SK-N-SH treated with all-trans-retinoic acid at 6 μM for 48 hours (cell line): Measurements from ENCODE around the gene KCNH4.

Experiments used
- ATAC-seq: fragments of 200-7000 bp; cut with Tn5 transposase; 3 replicates; pipeline ENCODE4 v1.9.1; 2020; ENCODE audit warnings: mild to moderate bottlenecking, moderate library complexity
- ARNTL ChIP-seq: fragments of 450-650 bp; formaldehyde crosslinking; IDR thresholded peaks from 2 replicates; pipeline ENCODE4 v1.5.0; 2020; ENCODE audit warnings: low read depth, mild to moderate bottlenecking, moderate library complexity, borderline replicate concordance
- BACH2 ChIP-seq: fragments of 250-450 bp; sonication (Bioruptor Pico); IDR thresholded peaks from 2 replicates; pipeline ENCODE4 v1.9.0; 2021; ENCODE audit warnings: mild to moderate bottlenecking, borderline replicate concordance
- CREB5 ChIP-seq: fragments of 250-450 bp; sonication (Bioruptor Pico); IDR thresholded peaks from 2 replicates; pipeline ENCODE4 v1.5.1; 2020; ENCODE audit warnings: low read depth, mild to moderate bottlenecking, moderate library complexity
- CSDC2 ChIP-seq: fragments of 250-450 bp; sonication (Bioruptor Pico); IDR thresholded peaks from 2 replicates; pipeline ENCODE4 v1.5.0; 2020; ENCODE audit warnings: mild to moderate bottlenecking, moderate library complexity
- ESRRG ChIP-seq: fragments of 250-450 bp; sonication (Bioruptor Pico); IDR thresholded peaks from 2 replicates; pipeline ENCODE4 v1.6.1; 2021; ENCODE audit warnings: mild to moderate bottlenecking
- GLIS3 ChIP-seq: fragments of 250-450 bp; sonication (Bioruptor Pico); IDR thresholded peaks from 2 replicates; pipeline ENCODE4 v1.5.0; 2020; ENCODE audit warnings: mild to moderate bottlenecking, moderate library complexity
- ISL1 ChIP-seq: fragments of 250-450 bp; sonication (Bioruptor Pico); IDR thresholded peaks from 2 replicates; pipeline ENCODE4 v2.1.2; 2022; ENCODE audit warnings: mild to moderate bottlenecking, moderate library complexity
- PATZ1 ChIP-seq: fragments of 250-450 bp; sonication (Bioruptor Pico); IDR thresholded peaks from 2 replicates; pipeline ENCODE4 v1.8.0; 2020; ENCODE audit warnings: mild to moderate bottlenecking, moderate library complexity, borderline replicate concordance
- POU6F1 ChIP-seq: fragments of 250-450 bp; sonication (Bioruptor Pico); IDR thresholded peaks from 2 replicates; pipeline ENCODE4 v1.8.0; 2021; ENCODE audit warnings: low read depth, mild to moderate bottlenecking, moderate library complexity, borderline replicate concordance
- RARB ChIP-seq: fragments of 250-450 bp; sonication (Bioruptor Pico); IDR thresholded peaks from 2 replicates; pipeline ENCODE4 v1.8.0; 2021; ENCODE audit warnings: mild to moderate bottlenecking, moderate library complexity
- SNAI2 ChIP-seq: fragments of 250-450 bp; sonication (Bioruptor Pico); IDR thresholded peaks from 2 replicates; pipeline ENCODE4 v1.5.0; 2020; ENCODE audit warnings: mild to moderate bottlenecking, moderate library complexity
- TCF4 ChIP-seq: fragments of 250-450 bp; sonication (Bioruptor Pico); IDR thresholded peaks from 2 replicates; pipeline ENCODE4 v1.8.0; 2021; ENCODE audit warnings: mild to moderate bottlenecking, moderate library complexity, borderline replicate concordance
- TSHZ2 ChIP-seq: fragments of 250-450 bp; sonication (Bioruptor Pico); IDR thresholded peaks from 2 replicates; pipeline ENCODE4 v1.5.0; 2020; ENCODE audit warnings: mild to moderate bottlenecking, moderate library complexity
- ZC3H10 ChIP-seq: fragments of 250-450 bp; sonication (Bioruptor Pico); IDR thresholded peaks from 2 replicates; pipeline ENCODE4 v1.5.1; 2021; ENCODE audit warnings: mild to moderate bottlenecking, moderate library complexity
- ZFP3 ChIP-seq: fragments of 250-450 bp; sonication (Bioruptor Pico); IDR thresholded peaks from 2 replicates; pipeline ENCODE4 v1.5.0; 2020; ENCODE audit warnings: mild to moderate bottlenecking, moderate library complexity
- ZFP30 ChIP-seq: fragments of 450-650 bp; formaldehyde crosslinking; IDR thresholded peaks from 2 replicates; pipeline ENCODE4 v1.5.0; 2022; ENCODE audit warnings: mild to moderate bottlenecking, moderate library complexity
- ZNF565 ChIP-seq: fragments of 450-650 bp; formaldehyde crosslinking; conservative IDR thresholded peaks from 2 replicates; pipeline ENCODE4 v1.5.0; 2020; ENCODE audit warnings: low read depth, mild to moderate bottlenecking, moderate library complexity
- ZNF70 ChIP-seq: fragments of 450-650 bp; formaldehyde crosslinking; IDR thresholded peaks from 2 replicates; pipeline ENCODE4 v1.5.0; 2020; ENCODE audit warnings: mild to moderate bottlenecking, moderate library complexity
- ZNF8 ChIP-seq: fragments of 450-650 bp; formaldehyde crosslinking; IDR thresholded peaks from 2 replicates; pipeline ENCODE4 v1.5.0; 2020; ENCODE audit warnings: mild to moderate bottlenecking, moderate library complexity

The KCNH4 gene

GRCh38 chr17:42124256-42124655 is 56.7 kb downstream of the KCNH4 start (continued):
- TF ChIP-seq CREB5 (CRISPR knock-in tag) (no peak), ARNTL (CRISPR knock-in tag) (no peak), TSHZ2 (CRISPR knock-in tag) (no peak), ESRRG (CRISPR knock-in tag) (no peak)

- no peak for ATAC-seq
- TF ChIP-seq ISL1 (CRISPR knock-in tag), result no peak
- no peak for TF ChIP-seq ZC3H10 (CRISPR knock-in tag)
- TF ChIP-seq RARB (CRISPR knock-in tag), result no peak
- TF ChIP-seq ZNF565 (CRISPR knock-in tag), result no peak
- no peak for TF ChIP-seq TSHZ2 (CRISPR knock-in tag)
- TF ChIP-seq SNAI2, result no peak
- TF ChIP-seq ZNF70, result no peak
- no peak for TF ChIP-seq GLIS3 (CRISPR knock-in tag)
- TF ChIP-seq PATZ1 (CRISPR knock-in tag), result no peak
- TF ChIP-seq ZNF8 (CRISPR knock-in tag), result no peak
- TF ChIP-seq ZFP3 (CRISPR knock-in tag), result no peak
- TF ChIP-seq POU6F1, result no peak
- TF ChIP-seq ARNTL (CRISPR knock-in tag), result no peak
- TF ChIP-seq, all 23 proteins: peak for 0
Measured at GRCh38 chr17:42122371-42123303, 58.3 kb downstream of the KCNH4 start, which contains the start of gene HSPB9. TSS of gene HSPB9 (plus strand) at chr17:42122804. CDS start at chr17:42122851, 47 bp downstream.

- peak; percentile 95 for ATAC-seq
- TF ChIP-seq ZFP30 (CRISPR knock-in tag), result no peak
- no peak; the same call in 1 of the 2 replicates for TF ChIP-seq PATZ1 (CRISPR knock-in tag)
- TF ChIP-seq ISL1 (CRISPR knock-in tag), result no peak
- no peak for TF ChIP-seq GLIS3 (CRISPR knock-in tag)
- TF ChIP-seq TCF4 (CRISPR knock-in tag), result no peak
- TF ChIP-seq RARB (CRISPR knock-in tag), result no peak
- TF ChIP-seq BACH2 (CRISPR knock-in tag), result no peak
- no peak for TF ChIP-seq ESRRG (CRISPR knock-in tag)
- TF ChIP-seq POU6F1, result no peak
- no peak for TF ChIP-seq ARNTL (CRISPR knock-in tag)
- no peak for TF ChIP-seq CSDC2 (CRISPR knock-in tag)
Measured at GRCh38 chr17:42120770-42121769, 59.9 kb downstream of the KCNH4 start, which contains the start of gene KAT2A. TSS of gene KAT2A (minus strand) at chr17:42121367. CDS start at chr17:42121304, 63 bp downstream.
